ENCODE results near the gene ATP6V0A4.
"Not testable (repeated sequence)": the region's sequence is repeated elsewhere in the genome, so short reads cannot be mapped to it uniquely, and the experiment has no call there.

The ATP6V0A4 gene

DNA sequence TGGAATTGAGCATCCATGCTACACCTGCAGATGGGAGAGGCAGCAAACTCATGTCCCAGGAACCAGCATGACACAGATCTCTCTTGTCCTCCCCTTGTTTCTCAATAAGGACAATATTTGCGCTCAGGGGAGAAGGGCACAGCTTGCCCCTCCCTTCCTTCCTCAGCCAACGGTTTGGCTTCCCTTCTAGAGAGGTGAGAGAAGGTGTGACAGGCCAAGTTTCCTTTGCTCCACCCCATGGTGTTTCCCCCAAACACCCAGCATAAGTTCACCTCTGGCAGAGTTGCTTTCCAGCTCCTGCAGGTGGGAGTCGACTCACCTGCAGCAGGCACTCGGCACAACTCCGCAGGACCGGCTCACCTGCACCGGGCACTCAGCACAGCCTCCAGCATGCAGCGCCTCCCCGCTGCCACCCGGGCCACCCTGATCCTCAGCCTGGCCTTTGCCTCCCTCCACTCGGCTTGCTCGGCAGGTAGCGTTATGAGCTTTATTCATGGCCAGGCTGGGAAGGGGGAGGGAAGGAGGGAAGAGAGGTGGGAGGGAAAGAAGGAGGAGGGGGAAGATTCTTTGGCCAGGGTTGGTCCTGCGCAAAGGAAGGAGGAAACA lies at the start of gene ATP6V0A4, which contains the start of gene TMEM213:
TSS of gene ATP6V0A4 (minus strand) at position 482 of the 606 bp plus-strand sequence. CDS start 26,949 bp downstream, outside the sequence.
TSS of gene TMEM213 (plus strand) at position 280 of the 606 bp plus-strand sequence. CDS start at position 391, 111 bp downstream.
- in situ Hi-C loops (cut with MboI; ENCODE audit: low sequenced_read_pairs) = no loop called here

DNA sequence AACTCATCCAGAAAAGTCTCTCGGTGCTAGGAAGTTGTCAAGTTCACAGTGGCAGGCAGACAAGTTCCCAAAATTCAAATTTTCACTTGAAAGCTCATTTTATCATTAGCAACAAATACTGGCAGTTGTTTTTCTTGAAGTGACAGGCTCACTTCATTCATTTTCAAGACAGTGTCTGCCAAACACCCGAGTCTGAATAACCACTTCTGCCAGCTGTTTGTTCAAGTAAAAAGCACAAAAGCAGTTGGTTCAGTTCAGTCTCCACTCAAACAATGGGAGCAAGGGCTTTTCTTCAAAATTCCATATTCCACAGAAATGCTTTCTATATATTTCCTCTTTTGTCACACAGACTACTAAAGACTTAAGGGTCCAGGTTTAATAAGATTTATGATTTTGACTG lies 47.7 kb upstream of the ATP6V0A4 start:
- in situ Hi-C loops (cut with MboI; ENCODE audit: low sequenced_read_pairs) = no loop called here

- in situ Hi-C loops (cut with MboI; ENCODE audit: low sequenced_read_pairs) = no loop called here
Observed at GRCh38 chr7:138843632-138844580, 45.9 kb upstream of the ATP6V0A4 start.

- in situ Hi-C loops (cut with MboI; ENCODE audit: low sequenced_read_pairs) = no loop called here
Observed at GRCh38 chr7:138842111-138842510, 44.1 kb upstream of the ATP6V0A4 start.

DNA sequence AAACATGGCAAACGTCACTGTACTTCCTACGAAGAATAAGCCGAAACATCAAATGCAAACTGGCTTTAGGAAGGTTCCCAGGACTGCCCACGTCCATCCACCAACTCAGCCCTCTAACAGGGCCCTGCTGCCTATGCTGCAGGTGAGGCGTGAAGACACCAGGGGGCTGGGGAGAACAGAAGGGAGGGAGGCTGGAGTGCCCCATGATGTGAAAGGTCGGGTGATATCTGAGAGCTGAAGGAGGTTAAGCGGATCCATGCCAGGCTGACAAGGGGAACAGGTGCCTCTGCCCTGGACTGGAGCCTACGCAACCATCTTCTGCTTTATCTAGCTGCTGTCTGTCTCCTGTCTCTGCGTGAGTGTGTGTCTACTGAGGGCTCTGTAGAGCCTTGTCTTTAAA lies 40.2 kb upstream of the ATP6V0A4 start:
- in situ Hi-C loops (cut with MboI; ENCODE audit: low sequenced_read_pairs) = no loop called here

DNA sequence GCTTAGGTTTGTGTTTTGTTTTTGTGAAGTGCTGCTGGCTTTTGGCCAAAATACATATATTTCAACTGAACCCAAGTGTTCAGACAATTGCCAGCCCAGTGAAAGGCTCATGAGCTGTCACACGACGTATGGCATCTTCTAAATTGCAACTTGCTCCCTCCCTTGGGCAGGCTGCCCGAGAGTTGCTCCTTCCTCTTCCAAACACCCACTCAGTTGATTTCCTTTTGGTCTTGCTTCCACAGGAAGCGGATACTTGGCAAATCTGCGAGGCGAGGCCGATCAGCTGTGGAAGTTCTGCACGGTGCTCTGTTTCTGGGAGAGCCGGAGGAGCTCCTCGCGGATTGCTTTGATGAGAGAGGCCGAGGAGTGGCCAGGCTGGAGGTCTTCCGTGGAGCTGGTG lies 39.6 kb upstream of the ATP6V0A4 start:
- in situ Hi-C loops (cut with MboI; ENCODE audit: low sequenced_read_pairs) = no loop called here

DNA sequence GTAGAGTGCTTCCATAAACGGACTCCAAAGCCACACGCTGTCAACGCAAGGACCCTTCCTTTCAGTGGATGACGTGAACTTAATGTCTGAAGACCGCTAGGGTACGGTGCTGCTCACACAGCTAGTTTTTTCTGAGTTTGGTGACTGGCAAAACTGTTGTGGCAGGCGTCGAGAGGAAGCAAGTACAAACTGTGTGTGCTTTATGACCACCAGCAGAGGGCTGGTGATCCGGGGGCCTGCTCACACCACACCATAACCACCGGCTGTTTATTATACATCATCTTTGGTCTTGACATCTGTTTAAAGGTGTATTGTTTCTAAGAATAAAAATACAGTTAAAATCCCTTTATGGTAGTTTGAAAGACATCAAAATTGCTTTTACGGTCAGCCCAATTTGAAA lies 37.1 kb upstream of the ATP6V0A4 start:
- in situ Hi-C loops (cut with MboI; ENCODE audit: low sequenced_read_pairs) = no loop called here

- in situ Hi-C loops (cut with MboI; ENCODE audit: low sequenced_read_pairs) = no loop called here
Observed at GRCh38 chr7:138834583-138834982, 36.6 kb upstream of the ATP6V0A4 start.

- in situ Hi-C loops (cut with MboI; ENCODE audit: low sequenced_read_pairs) = no loop called here
Observed at GRCh38 chr7:138833596-138833995, 35.6 kb upstream of the ATP6V0A4 start.

- in situ Hi-C loops (cut with MboI; ENCODE audit: low sequenced_read_pairs) = no loop called here
Observed at GRCh38 chr7:138832966-138833365, 35.0 kb upstream of the ATP6V0A4 start.

GRCh38 chr7:138829335-138829734 lies 31.3 kb upstream of the ATP6V0A4 start:
- in situ Hi-C loops (cut with MboI; ENCODE audit: low sequenced_read_pairs) = no loop called here

DNA sequence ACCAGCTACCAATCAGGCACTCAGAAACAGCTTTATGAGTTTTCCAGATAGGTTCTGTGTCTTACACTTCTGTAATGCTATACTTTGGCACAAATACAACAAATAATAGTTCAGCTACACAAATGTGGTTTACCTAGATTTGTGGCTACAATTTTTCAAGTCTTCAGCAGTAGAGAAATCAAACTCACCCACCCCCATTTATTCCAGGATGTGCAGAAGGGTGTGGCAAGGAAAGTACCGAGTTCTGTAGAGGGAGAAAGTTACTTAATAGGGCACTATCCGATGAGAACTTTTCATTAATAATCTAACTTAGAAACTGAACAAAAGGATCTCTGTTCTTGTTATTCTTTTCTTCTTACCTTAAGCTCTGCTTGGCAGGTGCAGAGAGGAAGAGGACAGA lies 30.3 kb upstream of the ATP6V0A4 start:
- in situ Hi-C loops (cut with MboI; ENCODE audit: low sequenced_read_pairs) = no loop called here

DNA sequence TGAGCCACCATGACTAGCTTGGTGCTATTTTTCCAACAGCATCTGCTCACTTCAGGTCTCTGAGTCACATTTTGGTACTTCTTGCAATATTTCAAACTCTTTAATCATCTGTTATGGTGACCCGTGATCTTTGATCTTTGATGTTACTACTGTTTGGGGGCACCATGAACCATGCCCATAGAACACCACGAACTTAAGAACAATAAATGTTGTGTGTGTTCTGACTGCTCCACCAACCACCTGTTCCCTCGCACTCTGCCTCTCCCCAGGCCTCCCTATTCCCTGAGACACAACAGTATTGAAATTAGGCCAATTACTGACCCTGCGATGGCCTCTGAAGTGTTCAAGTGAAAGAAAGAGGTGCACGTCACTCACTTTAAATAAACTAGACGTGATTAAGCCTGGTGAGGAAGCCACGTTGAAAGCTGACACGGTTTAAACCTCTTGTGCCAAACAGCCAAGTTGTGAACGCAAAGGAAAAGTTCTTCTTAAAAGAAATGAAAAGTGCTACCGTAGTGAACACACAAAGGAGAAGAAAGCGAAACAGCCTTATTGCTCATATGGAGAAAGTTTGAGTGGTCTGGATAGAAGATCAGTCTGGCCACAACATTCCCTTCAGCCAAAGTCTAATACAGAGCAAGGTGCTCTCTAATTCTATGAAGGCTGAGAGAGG lies 27.2 kb upstream of the ATP6V0A4 start:
- in situ Hi-C loops (cut with MboI; ENCODE audit: low sequenced_read_pairs) = no loop called here

DNA sequence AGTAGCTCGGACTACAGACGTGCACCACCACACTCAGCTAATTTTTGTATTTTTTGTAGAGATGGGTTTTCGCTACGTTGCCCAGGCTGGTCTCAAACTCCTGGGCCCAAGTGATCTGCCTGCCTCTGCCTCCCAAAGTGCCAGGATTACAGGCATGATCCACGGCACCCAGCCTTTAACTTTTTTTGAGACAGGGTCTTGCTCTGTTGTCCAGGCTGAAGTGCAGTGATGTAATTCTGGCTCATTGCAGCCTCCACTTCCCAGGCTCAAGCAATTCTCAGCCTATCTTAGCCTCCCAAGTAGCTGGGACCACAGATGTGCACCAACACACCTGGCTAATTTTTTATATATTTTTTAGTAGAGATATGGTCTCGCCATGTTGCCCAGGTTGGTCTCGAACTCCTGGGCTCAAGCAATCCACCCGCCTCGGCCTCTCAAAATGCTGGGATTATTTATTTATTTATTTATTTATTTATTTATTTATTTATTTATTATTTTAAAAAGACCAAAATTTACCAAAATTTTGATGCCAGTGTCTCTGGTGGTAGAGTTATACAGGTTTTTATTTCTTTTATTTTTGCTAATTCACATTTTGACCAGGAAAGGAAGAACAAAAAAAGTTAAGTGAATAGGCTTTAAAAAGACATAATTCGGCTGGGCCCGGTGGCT lies 25.0 kb upstream of the ATP6V0A4 start:
- in situ Hi-C loops (cut with MboI; ENCODE audit: low sequenced_read_pairs) = no loop called here

DNA sequence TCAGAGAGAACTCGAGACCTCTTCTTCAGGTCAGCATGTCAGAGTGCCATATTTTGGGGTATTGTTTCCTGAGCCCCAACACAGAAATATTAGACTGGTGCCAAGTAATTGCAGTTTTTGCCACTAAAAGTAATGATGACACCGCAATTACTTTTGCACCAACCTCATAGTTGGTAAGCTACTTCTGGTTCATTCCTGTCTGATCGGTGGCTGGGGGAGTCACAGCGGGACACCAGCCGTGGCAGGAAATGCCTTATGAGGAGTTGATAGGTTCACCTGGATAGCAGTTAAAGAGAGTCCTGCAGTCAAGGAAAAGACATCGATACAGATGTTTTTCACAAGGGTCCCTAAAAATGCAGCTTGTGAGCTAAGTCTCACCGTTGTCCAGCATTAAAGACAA lies 23.9 kb upstream of the ATP6V0A4 start:
- in situ Hi-C loops (cut with MboI; ENCODE audit: low sequenced_read_pairs) = no loop called here

GRCh38 chr7:138819625-138820024 lies 21.6 kb upstream of the ATP6V0A4 start:
- in situ Hi-C loops (cut with MboI; ENCODE audit: low sequenced_read_pairs) = no loop called here

GRCh38 chr7:138816650-138817049 lies 18.7 kb upstream of the ATP6V0A4 start:
- in situ Hi-C loops (cut with MboI; ENCODE audit: low sequenced_read_pairs) = no loop called here

DNA sequence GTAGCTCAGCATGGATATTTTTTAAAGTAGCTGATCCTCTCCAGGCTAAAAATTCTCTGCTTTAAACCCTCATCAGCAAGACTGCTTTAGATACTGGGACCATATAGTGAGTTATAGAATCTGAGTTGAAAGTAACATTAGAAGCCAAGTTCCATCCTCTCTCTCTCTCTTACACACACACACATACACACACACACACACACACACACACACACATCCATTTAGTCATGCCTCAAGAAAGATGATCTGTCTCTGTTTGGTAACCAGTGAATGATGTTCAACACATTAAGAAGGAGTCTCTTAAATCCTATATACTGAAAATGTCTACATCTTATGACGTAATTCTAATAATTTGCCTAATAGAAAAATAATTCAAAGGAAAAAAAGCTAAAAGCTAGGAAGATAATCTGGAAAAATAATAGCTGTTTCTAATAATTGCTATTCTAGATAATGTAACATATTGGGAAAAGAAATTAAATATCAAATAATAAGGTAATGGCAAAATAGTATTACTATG lies 16.9 kb upstream of the ATP6V0A4 start:
- in situ Hi-C loops (cut with MboI; ENCODE audit: low sequenced_read_pairs) = no loop called here

GRCh38 chr7:138813945-138814344 lies 15.9 kb upstream of the ATP6V0A4 start:
- in situ Hi-C loops (cut with MboI; ENCODE audit: low sequenced_read_pairs) = no loop called here

- in situ Hi-C loops (cut with MboI; ENCODE audit: low sequenced_read_pairs) = not testable (repeated sequence)
Observed at GRCh38 chr7:138811327-138811726, 13.3 kb upstream of the ATP6V0A4 start.

- in situ Hi-C loops (cut with MboI; ENCODE audit: low sequenced_read_pairs) = no loop called here
Observed at GRCh38 chr7:138809346-138809745, 11.3 kb upstream of the ATP6V0A4 start.

Measured in hTERT RPE-1 (cell line).